ENCODE measurements around the gene RAPGEF4.

- no peak for TF ChIP-seq POLR2A (IDR thresholded peaks at IDR 0.05)
- TF ChIP-seq, protein P1, sequence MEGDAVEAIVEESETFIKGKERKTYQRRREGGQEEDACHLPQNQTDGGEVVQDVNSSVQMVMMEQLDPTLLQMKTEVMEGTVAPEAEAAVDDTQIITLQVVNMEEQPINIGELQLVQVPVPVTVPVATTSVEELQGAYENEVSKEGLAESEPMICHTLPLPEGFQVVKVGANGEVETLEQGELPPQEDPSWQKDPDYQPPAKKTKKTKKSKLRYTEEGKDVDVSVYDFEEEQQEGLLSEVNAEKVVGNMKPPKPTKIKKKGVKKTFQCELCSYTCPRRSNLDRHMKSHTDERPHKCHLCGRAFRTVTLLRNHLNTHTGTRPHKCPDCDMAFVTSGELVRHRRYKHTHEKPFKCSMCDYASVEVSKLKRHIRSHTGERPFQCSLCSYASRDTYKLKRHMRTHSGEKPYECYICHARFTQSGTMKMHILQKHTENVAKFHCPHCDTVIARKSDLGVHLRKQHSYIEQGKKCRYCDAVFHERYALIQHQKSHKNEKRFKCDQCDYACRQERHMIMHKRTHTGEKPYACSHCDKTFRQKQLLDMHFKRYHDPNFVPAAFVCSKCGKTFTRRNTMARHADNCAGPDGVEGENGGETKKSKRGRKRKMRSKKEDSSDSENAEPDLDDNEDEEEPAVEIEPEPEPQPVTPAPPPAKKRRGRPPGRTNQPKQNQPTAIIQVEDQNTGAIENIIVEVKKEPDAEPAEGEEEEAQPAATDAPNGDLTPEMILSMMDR (IDR thresholded peaks at IDR 0.05) = no peak
- TF ChIP-seq EP300 (IDR thresholded peaks at IDR 0.05) = no peak
- no peak for TF ChIP-seq POLR2AphosphoS5 (IDR thresholded peaks at IDR 0.05)
These were observed 232.4 kb downstream of the RAPGEF4 start for GRCh38 chr2:172968061-172968469.

All from sigmoid colon (tissue), 4 donors.